ENCODE data around the gene HES3.

HES3 gene

DNA sequence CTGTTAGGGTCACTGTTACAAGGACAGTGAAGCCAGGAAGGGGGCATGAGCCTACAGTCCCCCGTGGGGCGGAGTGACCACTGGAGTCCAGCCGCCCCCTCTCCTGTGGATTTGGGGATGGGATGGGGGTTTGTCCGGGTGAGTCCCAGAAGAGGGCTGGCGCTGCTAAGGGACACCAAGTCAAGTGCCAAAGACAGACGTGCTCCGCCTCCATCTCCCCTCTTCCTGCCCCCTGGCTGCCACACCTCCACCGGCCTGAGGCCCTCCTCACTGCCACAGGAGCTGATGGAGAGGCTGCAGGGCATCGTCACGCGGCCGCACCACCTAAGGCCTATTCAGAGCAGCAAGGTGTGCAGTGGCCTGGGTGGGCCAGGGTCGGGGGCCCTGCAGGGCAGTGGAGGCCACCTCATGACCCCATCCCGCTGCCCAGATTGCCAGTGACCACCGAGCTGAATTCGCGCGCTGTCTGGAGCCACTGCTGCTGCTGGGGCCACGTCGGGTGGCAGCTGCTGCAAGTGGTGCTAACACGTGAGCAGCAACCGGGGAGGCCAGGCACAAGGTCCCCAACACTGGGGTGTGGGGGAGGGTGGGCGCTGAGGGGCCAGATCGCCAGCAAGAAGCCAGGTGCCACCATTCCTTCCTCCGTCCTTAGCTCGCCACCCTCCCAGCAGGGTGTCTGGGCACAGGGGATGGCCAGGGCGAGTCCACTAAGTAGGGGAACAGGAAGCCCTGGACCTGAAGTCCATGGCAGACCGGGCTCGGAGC, 33.2 kb upstream of the HES3 start:
- Histone ChIP-seq H3K36me3 (ENCODE audit: low read length) (no peaks in the 10 kb centered on the region), H3K9me2 (replicated peaks; ENCODE audit: insufficient read depth, low read length) (no peaks in the 10 kb centered on the region), H4K20me1 (ENCODE audit: low read depth, low read length) (no peaks in the 10 kb centered on the region), H3K4me2 (ENCODE audit: low read depth, low read length, poor library complexity, severe bottlenecking) (no peak overlapping the region), H3K9ac (ENCODE audit: low read length) (no peak overlapping the region), H3K9me3 (ENCODE audit: insufficient read depth, low read length) (no peaks in the 10 kb centered on the region), H3F3A (ENCODE audit: insufficient read depth) (no peaks in the 10 kb centered on the region), H3K79me2 (ENCODE audit: insufficient read depth, low read length) (no peaks in the 10 kb centered on the region), H2AFZ (ENCODE audit: low read depth, low read length, severe bottlenecking) (no peak overlapping the region), H3K27me3 (ENCODE audit: low read length) (no peaks in the 10 kb centered on the region), H3K4me3 (ENCODE audit: insufficient read depth, low read length, poor library complexity, severe bottlenecking) (no peak overlapping the region), H3K27ac (ENCODE audit: low read depth, low read length) (no peak overlapping the region)
- TF ChIP-seq EZH2phosphoT487 (conservative IDR thresholded peaks at IDR 0.05; ENCODE audit: low read length) (no peak), CTCF (IDR thresholded peaks at IDR 0.05; ENCODE audit: insufficient read depth, low read length, poor library complexity, severe bottlenecking) (no peak)

DNA sequence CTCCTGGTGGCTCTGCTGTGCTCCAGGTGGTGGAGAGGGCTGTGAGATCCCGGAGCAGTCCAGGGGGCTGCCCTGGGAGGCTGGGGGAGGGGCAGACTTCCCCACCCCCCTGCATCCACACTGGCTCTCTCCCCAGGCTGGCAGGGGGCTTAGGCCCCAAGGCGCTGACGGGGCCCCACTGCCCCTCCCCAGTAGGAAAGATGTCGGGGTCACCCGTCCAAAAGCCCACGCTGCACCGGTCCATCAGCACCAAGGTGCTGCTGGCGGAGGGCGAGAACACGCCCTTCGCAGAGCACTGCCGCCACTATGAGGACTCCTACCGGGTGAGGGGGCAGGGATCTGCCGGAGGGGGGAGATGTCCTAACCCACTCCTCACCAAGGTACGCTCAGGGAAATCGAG, 32.2 kb upstream of the HES3 start:
- Histone ChIP-seq H3F3A (ENCODE audit: insufficient read depth) (no peaks in the 10 kb centered on the region), H3K4me3 (ENCODE audit: insufficient read depth, low read length, poor library complexity, severe bottlenecking) (no peak overlapping the region), H3K9ac (ENCODE audit: low read length) (no peak overlapping the region), H3K36me3 (ENCODE audit: low read length) (no peaks in the 10 kb centered on the region), H2AFZ (ENCODE audit: low read depth, low read length, severe bottlenecking) (no peak overlapping the region), H3K9me2 (replicated peaks; ENCODE audit: insufficient read depth, low read length) (no peaks in the 10 kb centered on the region), H3K27me3 (ENCODE audit: low read length) (no peaks in the 10 kb centered on the region), H3K27ac (ENCODE audit: low read depth, low read length) (no peak overlapping the region), H3K4me2 (ENCODE audit: low read depth, low read length, poor library complexity, severe bottlenecking) (no peak overlapping the region), H3K9me3 (ENCODE audit: insufficient read depth, low read length) (no peaks in the 10 kb centered on the region), H4K20me1 (ENCODE audit: low read depth, low read length) (no peaks in the 10 kb centered on the region), H3K79me2 (ENCODE audit: insufficient read depth, low read length) (no peaks in the 10 kb centered on the region)
- TF ChIP-seq EZH2phosphoT487 (conservative IDR thresholded peaks at IDR 0.05; ENCODE audit: low read length), result no peak

DNA sequence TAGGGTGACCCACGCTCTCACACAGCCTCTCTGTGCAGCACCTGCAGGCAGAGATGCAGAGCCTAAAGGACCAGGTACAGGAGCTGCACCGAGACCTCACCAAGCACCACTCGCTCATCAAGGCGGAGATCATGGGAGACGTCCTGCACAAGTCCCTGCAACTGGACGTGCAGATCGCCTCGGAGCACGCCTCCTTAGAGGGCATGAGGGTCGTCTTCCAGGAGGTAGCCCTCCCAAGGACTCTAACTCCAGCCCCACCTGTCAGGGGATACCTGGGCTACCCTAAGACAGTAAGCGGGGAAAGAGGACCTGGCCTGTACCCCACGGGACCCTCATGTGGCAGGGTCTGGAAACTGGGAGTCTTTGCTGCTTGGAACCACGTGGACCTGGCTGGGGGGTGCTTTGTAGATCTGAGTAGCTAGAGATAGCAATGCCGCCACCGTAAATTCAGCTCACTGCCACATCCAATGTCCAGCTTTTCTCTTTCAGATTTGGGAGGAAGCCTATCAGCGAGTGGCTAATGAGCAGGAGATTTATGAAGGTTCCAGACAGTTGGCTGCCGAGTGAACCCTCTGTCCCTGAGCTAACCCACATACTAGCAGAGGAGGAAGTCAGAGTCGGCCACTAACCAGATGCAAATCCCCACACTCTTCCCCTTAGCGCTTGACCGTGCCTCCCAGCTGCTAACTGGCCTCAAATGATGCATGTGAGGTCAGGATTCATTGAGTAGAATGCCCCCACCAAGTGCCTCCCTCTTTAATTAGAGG, 31.6 kb upstream of the HES3 start:
- no peaks in the 10 kb centered on the region for H3K27me3 ChIP-seq (ENCODE audit: low read length)
- no peak overlapping the region for H3K9ac ChIP-seq (ENCODE audit: low read length)

More for the DNA sequence above, 31.6 kb upstream of the HES3 start:
- Histone ChIP-seq H2AFZ (ENCODE audit: low read depth, low read length, severe bottlenecking) (no peak overlapping the region), H3K4me2 (ENCODE audit: low read depth, low read length, poor library complexity, severe bottlenecking) (no peak overlapping the region), H4K20me1 (ENCODE audit: low read depth, low read length) (no peaks in the 10 kb centered on the region), H3F3A (ENCODE audit: insufficient read depth) (no peaks in the 10 kb centered on the region), H3K9me2 (replicated peaks; ENCODE audit: insufficient read depth, low read length) (no peaks in the 10 kb centered on the region), H3K27ac (ENCODE audit: low read depth, low read length) (no peak overlapping the region), H3K79me2 (ENCODE audit: insufficient read depth, low read length) (no peaks in the 10 kb centered on the region), H3K36me3 (ENCODE audit: low read length) (no peaks in the 10 kb centered on the region), H3K9me3 (ENCODE audit: insufficient read depth, low read length) (no peaks in the 10 kb centered on the region), H3K4me3 (ENCODE audit: insufficient read depth, low read length, poor library complexity, severe bottlenecking) (no peak overlapping the region)
- no peak for TF ChIP-seq EZH2phosphoT487 (conservative IDR thresholded peaks at IDR 0.05; ENCODE audit: low read length)
- no peak for TF ChIP-seq CTCF (IDR thresholded peaks at IDR 0.05; ENCODE audit: insufficient read depth, low read length, poor library complexity, severe bottlenecking)
